K562 (cell line): ENCODE measurements around the gene RNF2. TPM values are rescaled to one million over a fixed set of nuclear protein-coding genes. Genes with fewer than 3 reads are reported as not detected.
A peak's percentile ranks its signal among the peaks of the same experiment; 100 is the strongest.

Experiments
- ATF1 ChIP-seq, 2 experiments: fragments of 450-650 bp in 1 of 2; IDR thresholded peaks; 2 replicates each; pipeline ENCODE4 v1.6.1; 2016; ENCODE audit warnings: missing compliant biosample characterization in 1 of 2, missing genetic modification characterization in 1 of 2
- ELF4 ChIP-seq: fragments of 450-650 bp; formaldehyde crosslinking; IDR thresholded peaks from 2 replicates; pipeline ENCODE4 v1.4.0; 2022; ENCODE audit warnings: missing genetic modification characterization
- ESRRA ChIP-seq: fragments of 450-650 bp; IDR thresholded peaks from 2 replicates; pipeline ENCODE4 v1.6.1; 2014; ENCODE audit warnings: low read depth, mild to moderate bottlenecking, moderate library complexity, borderline replicate concordance
- HDGF ChIP-seq: fragments of 450-650 bp; IDR thresholded peaks from 2 replicates; pipeline ENCODE4 v1.6.1; 2016
- HLTF ChIP-seq: fragments of 450-650 bp; IDR thresholded peaks from 2 replicates; pipeline ENCODE4 v1.6.1; 2016
- HSF4 ChIP-seq: fragments of 250-450 bp; sonication (Bioruptor Pico); IDR thresholded peaks from 2 replicates; pipeline ENCODE4 v2.1.2; 2022; ENCODE audit warnings: mild to moderate bottlenecking, moderate library complexity, borderline replicate concordance
- JUN ChIP-seq, 2 experiments: sonication (generic) in 1 of 2; formaldehyde crosslinking in 1 of 2; IDR thresholded peaks; 2 replicates each; pipeline versions ENCODE4 v1.6.1 to v1.8.0; 2012 to 2022; ENCODE audit warnings: borderline replicate concordance in 2 of 2, mild to moderate bottlenecking in 2 of 2, improper control_type of control experiment in 1 of 2, low read depth in 1 of 2, low read length in 1 of 2, missing genetic modification reagents in 1 of 2
- MEIS2 ChIP-seq: fragments of 450-650 bp; IDR thresholded peaks from 2 replicates; pipeline ENCODE4 v1.6.1; 2014; ENCODE audit warnings: mild to moderate bottlenecking; ENCODE audit not compliant: partially characterized antibody
- NR0B1 ChIP-seq: fragments of 450-650 bp; IDR thresholded peaks from one replicate; pipeline ENCODE4 v1.6.1; 2018; ENCODE audit warnings: mild to moderate bottlenecking, moderate library complexity; ENCODE audit not compliant: partially characterized antibody
- PCBP2 ChIP-seq: fragments of 200-400 bp; formaldehyde crosslinking; IDR thresholded peaks from 2 replicates; pipeline ENCODE4 v1.6.1; 2018; ENCODE audit warnings: low read length, low read depth, mild to moderate bottlenecking, moderate library complexity; ENCODE audit not compliant: poor library complexity, severe bottlenecking
- SAP30 ChIP-seq: fragments of 200-600 bp; sonication (generic); IDR thresholded peaks from 2 replicates; pipeline ENCODE4 v1.6.1; 2012; ENCODE audit warnings: borderline replicate concordance, low read depth, mild to moderate bottlenecking, moderate library complexity, low read length, control low read depth, inconsistent platforms; ENCODE audit not compliant: insufficient read depth, poor library complexity, severe bottlenecking
- SMARCA4 ChIP-seq: fragments of 450-650 bp; IDR thresholded peaks from 2 replicates; pipeline ENCODE4 v1.6.1; 2016
- SPI1 ChIP-seq: IDR thresholded peaks from 2 replicates; pipeline ENCODE4 v1.6.1; 2011; ENCODE audit warnings: low read depth, low read length, control low read depth, borderline replicate concordance
- ZBTB43 ChIP-seq: sonication (generic); formaldehyde crosslinking; IDR thresholded peaks from 2 replicates; pipeline ENCODE4 v1.8.0; 2023; ENCODE audit warnings: mild to moderate bottlenecking, missing genetic modification reagents
- ZNF444 ChIP-seq: fragments of 250-450 bp; sonication (Bioruptor Pico); IDR thresholded peaks from 2 replicates; pipeline ENCODE4 v1.4.0; 2020; ENCODE audit warnings: mild to moderate bottlenecking, moderate library complexity
- ZNF740 ChIP-seq, 3 experiments: fragments of 200-800 bp in 1 of 3; sonication (Bioruptor generic) in 1 of 3; sonication (generic) in 1 of 3; formaldehyde crosslinking in 1 of 3; IDR thresholded peaks; 2 replicates each; pipeline versions ENCODE4 v1.6.1 to v1.8.0; 2016 to 2022; ENCODE audit warnings: mild to moderate bottlenecking in 2 of 3, missing compliant biosample characterization in 2 of 3, missing genetic modification characterization in 2 of 3, missing genetic modification reagents in 1 of 3
- ZNF780A ChIP-seq: fragments of 250-450 bp; sonication (Bioruptor Pico); IDR thresholded peaks from 2 replicates; pipeline ENCODE4 v1.5.0; 2021; ENCODE audit warnings: mild to moderate bottlenecking
- polyA plus RNA-seq, 8 experiments: library from polyadenylated mRNA; depleted of rRNA in 4 of 8; stranded (reverse) in 5 of 8; unstranded in 3 of 8; fragments of >200 nt; fragmentation: Nextera tagmentation in 2 of 8; fragmentation: Illumina TruSeq in 1 of 8; extraction: Ambion mirVana in 2 of 8; extraction: Trizol in 1 of 8; gene quantifications; 2 replicates each; pipeline versions ENCODE4 v1.2.1 to v1.2.3, GENCODE V29; 2011 to 2014; ENCODE audit warnings: inconsistent platforms in 1 of 8, missing spikeins in 1 of 8
- total RNA-seq, 7 experiments: library from RNA; depleted of rRNA in 6 of 7; stranded (reverse); fragments of >200 nt in 6 of 7; fragmentation: Illumina TruSeq in 2 of 7; extraction: Trizol in 2 of 7; gene quantifications; 2 replicates each; pipeline versions ENCODE4 v1.2.1 to v1.2.3, GENCODE V29; 2011 to 2021; ENCODE audit warnings: low replicate concordance in 1 of 7
- TF ChIP-seq, protein P1 (sequence below): sonication (generic); formaldehyde crosslinking; IDR thresholded peaks from 2 replicates; pipeline ENCODE4 v1.8.1; 2023; ENCODE audit warnings: mild to moderate bottlenecking, missing genetic modification reagents, moderate library complexity
- TF ChIP-seq, protein P2 (sequence below), 2 experiments: IDR thresholded peaks; 2 replicates each; pipeline ENCODE4 v1.6.1; 2011; ENCODE audit warnings: borderline replicate concordance in 1 of 2, control low read depth in 1 of 2, low read depth in 1 of 2, low read length in 1 of 2, mild to moderate bottlenecking in 1 of 2, mixed read lengths in 1 of 2, moderate library complexity in 1 of 2; ENCODE audit not compliant: insufficient read depth in 1 of 2, insufficient read length in 1 of 2, poor library complexity in 1 of 2, severe bottlenecking in 1 of 2; ENCODE audit errors: extremely low read depth in 1 of 2

RNF2 gene
- total and polyA plus RNA-seq, 9 of the 15 experiments (the other 6 are each of a cell fraction or from before 2014, with no cell fraction given), result 7.1 to 66.5 (median 32.9) TPM

- TF ChIP-seq SMARCA4 (no peak), ZNF780A (no peak), JUN (IDR thresholded peaks at IDR 0.05; ENCODE audit: borderline replicate concordance, low read depth, low read length) (peak; percentile 57; the same call in 1 of the 2 replicates), JUN (CRISPR knock-in tag; IDR thresholded peaks at IDR 0.05; ENCODE audit: borderline replicate concordance) (0 out of 2 replicates have a peak, but pooled peaks have one; percentile 15), SPI1 (no peak), ELF4 (CRISPR knock-in tag) (0 out of 2 replicates have a peak, but pooled peaks have one; percentile 62), ZNF740 (CRISPR knock-in tag; IDR thresholded peaks at IDR 0.05) (peak; percentile 93), ZNF740 (tag; IDR thresholded peaks at IDR 0.05) (peak in 1 of 2 experiments; percentile 94; a peak in 2 of 4 replicates), HLTF (no peak), ATF1 (CRISPR knock-in tag; IDR thresholded peaks at IDR 0.05) (no peak), ATF1 (tag; IDR thresholded peaks at IDR 0.05) (peak; percentile 74), HDGF (no peak), HSF4 (CRISPR knock-in tag) (no peak), MEIS2 (no peak), ZBTB43 (no peak), PCBP2 (peak; percentile 26), NR0B1 (no peak), ESRRA (peak; percentile 39; the same call in 1 of the 2 replicates), ZNF444 (CRISPR knock-in tag) (no peak), SAP30 (no peak)
- TF ChIP-seq, protein P1, sequence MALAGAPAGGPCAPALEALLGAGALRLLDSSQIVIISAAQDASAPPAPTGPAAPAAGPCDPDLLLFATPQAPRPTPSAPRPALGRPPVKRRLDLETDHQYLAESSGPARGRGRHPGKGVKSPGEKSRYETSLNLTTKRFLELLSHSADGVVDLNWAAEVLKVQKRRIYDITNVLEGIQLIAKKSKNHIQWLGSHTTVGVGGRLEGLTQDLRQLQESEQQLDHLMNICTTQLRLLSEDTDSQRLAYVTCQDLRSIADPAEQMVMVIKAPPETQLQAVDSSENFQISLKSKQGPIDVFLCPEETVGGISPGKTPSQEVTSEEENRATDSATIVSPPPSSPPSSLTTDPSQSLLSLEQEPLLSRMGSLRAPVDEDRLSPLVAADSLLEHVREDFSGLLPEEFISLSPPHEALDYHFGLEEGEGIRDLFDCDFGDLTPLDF (CRISPR knock-in tag), result no peak
- TF ChIP-seq, protein P2, sequence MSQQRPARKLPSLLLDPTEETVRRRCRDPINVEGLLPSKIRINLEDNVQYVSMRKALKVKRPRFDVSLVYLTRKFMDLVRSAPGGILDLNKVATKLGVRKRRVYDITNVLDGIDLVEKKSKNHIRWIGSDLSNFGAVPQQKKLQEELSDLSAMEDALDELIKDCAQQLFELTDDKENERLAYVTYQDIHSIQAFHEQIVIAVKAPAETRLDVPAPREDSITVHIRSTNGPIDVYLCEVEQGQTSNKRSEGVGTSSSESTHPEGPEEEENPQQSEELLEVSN (IDR thresholded peaks at IDR 0.05; ENCODE audit: borderline replicate concordance in 1 of 2, extremely low read depth in 1 of 2, insufficient read depth in 1 of 2, insufficient read length in 1 of 2, low read depth in 1 of 2, low read length in 1 of 2, poor library complexity in 1 of 2, severe bottlenecking in 1 of 2), result peak; percentile 95 to 98
Observed at GRCh38 chr1:185044981-185045813, at the start of gene RNF2 (continued).
